Fibroblast of skin of scalp (primary cell): Measurements from ENCODE around the gene CXXC1.
"Not testable (repeated sequence)": the region's sequence is repeated elsewhere in the genome, so short reads cannot be mapped to it uniquely, and the experiment has no call there.

Experiments used
- DNase-seq: peaks from one replicate; pipeline ENCODE4 v3.0.0-alpha.2; 2013

The CXXC1 gene

GRCh38 chr18:50297621-50298442 lies 10.3 kb upstream of the CXXC1 start:
- DNase-seq = peak; percentile 73

- DNase-seq = no peak
Observed at GRCh38 chr18:50293039-50293438, 5.5 kb upstream of the CXXC1 start.

DNA sequence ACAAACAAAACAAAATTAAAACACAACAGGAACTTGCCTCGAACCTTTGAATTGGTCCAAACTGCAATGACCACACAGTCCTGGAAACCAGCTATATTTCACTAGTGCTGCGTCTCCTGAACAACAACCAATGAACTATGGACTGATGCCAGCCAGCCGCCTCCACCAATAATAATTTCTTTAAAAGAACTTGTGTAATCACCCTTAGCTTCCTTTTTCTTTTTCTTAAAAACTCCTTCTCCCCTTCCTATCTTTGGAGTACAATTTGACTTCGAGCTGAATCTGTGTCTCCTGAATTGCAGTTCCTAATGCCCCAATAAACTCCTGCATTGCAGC lies 1.6 kb upstream of the CXXC1 start:
- no peak for DNase-seq

DNA sequence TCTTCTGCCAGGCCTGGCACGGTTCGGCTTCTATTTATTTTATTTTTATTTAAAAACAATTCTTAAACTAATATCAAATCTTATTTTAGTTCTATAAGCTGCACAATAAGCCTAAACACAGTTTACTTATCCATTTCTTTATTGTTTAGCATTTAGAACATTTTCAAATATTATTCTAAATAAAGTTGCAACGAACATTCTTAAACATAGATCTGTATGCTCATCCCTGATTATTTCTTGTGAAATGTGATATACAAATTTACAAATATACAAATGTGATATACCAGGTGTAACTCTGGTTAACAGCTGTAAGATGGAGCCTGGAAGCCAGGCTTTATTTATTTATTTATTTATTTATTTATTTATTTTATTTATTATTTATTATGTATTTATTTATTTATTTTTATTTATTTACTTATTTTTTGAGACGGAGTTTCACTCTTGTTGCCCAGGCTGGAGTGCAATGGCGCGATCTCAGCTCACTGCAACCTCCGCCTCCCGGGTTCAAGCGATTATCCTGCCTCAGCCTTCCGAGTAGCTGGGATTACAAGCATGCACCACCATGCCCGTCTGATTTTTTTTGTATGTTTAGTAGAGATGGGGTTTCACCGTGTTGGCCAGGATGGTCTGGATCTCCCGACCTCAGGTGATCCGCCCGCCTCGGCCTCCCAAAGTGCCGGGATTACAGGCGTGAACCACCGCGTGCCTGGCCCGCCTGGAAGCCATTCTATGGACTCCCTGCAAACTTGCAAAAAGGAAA lies 1.0 kb upstream of the CXXC1 start:
- DNase-seq = not testable (repeated sequence)

- DNase-seq = no peak
Observed at GRCh38 chr18:50287028-50287440, 458 bp downstream of the CXXC1 start.

- peak; percentile 21 for DNase-seq
Observed at GRCh38 chr18:50286391-50287027, 983 bp downstream of the CXXC1 start.

GRCh38 chr18:50285631-50286321 lies 1.7 kb downstream of the CXXC1 start:
- no peak for DNase-seq

- DNase-seq = no peak
Observed at GRCh38 chr18:50285071-50285470, 2.4 kb downstream of the CXXC1 start.

DNA sequence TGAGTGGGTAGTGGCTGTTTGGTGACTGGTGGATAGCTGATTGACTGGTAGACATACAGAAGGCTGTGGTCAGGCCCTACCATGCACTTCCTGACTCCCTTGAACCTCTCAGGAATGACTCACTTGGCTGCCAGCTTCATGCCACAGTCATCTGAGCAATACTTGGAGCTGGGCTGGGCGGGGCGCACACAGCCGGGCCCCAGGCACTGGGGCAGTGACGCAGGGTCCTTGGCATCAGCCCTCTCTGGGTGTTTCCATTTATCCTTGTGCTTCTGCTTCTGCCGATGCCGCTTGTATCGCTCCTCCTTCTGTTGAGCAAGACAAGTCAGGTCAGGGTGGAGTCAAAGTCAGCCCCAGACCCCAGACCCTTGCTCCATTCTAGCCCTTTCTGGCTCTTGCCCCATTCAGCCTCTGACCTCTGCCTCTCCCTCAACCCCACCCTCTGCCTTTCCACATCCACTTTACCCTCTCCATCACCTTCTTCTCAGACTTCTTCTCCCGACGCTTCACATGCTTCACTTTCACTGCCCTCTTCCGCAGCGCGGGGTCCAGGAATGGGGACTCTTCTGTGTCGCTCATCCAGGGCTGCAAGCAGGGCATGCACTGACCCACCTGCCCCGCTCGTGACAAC lies 3.1 kb downstream of the CXXC1 start:
- DNase-seq = no peak

- no peak for DNase-seq
Observed at GRCh38 chr18:50283469-50284209, 3.9 kb downstream of the CXXC1 start.

GRCh38 chr18:50282521-50283335 lies 4.8 kb downstream of the CXXC1 start:
- DNase-seq = no peak

DNA sequence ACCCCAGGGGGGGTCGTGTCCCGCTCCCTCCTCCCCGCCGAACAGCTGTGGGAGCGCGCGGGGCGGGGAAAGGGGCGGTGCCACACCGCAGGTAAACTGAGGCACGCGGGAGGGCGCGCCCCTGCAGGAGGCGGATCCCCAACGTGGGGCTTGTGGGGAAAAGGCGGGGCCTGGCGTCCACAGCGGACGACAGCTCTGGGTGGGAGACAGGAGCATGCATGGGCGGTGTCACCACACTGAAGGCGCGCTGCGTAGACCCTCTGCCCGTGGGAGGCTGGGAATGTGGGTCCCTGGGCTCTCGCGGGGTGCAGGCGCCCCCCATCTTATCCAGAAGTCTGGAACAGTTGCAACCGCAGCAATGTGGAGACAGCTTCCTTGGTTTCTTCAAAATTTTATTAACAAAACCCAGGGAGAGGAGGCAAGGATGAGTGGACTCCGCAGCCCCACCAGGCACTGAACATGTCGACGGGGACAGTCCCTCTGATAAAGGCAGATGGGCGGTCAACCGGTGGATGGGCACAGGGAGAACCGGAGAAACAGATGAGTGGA lies 5.4 kb downstream of the CXXC1 start:
- DNase-seq = no peak

DNA sequence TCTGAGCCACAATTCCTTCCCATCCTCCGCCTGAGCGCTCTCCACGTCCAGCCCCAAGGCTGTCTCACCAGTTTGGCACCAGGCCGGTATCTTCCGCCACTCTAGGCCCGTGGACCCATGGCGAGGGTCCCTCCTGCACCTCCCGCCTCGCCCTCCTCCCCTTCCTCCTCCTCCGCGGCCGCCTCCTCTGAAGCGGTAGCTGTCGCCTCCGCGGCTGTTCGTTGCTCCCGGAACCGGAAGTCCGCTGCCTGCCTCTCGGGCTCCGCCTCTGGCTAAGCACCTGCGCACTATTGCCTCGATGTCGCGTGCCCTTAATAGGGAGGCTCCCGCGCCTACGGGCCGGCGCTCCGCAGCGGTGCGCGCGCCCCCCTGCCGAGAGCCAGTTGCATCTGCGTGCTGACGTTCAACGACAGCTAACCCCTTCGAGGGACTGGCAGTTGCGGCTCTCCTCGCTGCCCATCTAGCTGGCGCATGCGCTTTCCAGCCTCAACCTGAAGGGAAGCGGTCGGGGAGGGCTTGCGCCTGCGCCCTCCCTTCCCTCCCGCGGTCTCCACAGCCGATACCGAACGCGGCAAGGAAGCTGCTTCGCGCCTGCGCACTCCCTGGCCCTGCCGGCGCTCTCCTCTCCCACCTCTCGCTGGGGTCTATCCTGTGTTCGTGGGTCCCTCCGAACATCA lies 6.1 kb downstream of the CXXC1 start, which contains the start of gene MBD1:
Gene MBD1 (minus strand): TSS at position 229 of the 677 bp plus-strand sequence. CDS start 1,531 bp downstream, outside the sequence.
- DNase-seq = peak; percentile 99

- no peak for DNase-seq
Observed at GRCh38 chr18:50280707-50281294, 6.7 kb downstream of the CXXC1 start.

GRCh38 chr18:50279752-50280151 lies 7.7 kb downstream of the CXXC1 start:
- DNase-seq = no peak

- DNase-seq = no peak
Observed at GRCh38 chr18:50277942-50278341, 9.6 kb downstream of the CXXC1 start.

- DNase-seq = no peak
Observed at GRCh38 chr18:50276452-50276851, 11.0 kb downstream of the CXXC1 start.

DNA sequence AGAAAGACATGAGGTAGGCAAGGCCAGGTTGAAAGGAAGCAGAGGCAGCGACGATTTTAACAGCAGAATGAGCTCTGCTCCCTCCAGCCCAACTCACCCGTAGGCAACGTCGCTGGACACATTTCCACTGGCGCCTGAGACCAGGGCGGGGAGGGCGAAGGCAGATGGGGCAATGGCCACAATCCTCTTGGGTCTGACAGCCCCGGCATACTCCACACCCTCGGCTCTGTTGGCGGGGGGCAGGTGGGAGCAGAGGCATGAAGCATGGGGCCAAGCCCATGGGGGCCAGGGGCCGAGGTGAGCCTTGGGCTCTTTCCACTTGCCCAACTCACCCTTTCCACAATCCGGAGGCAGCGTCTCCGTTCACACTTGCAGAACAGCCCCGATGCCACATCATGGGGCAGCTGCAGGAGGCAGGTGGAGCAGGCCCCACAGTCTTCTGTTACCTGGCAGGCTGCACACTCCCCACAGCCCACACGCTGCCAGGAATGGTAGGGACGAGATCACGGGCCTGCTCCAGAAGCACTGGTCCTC lies 11.9 kb downstream of the CXXC1 start:
- no peak for DNase-seq

GRCh38 chr18:50274941-50275340 lies 12.6 kb downstream of the CXXC1 start:
- DNase-seq = no peak
